Activated CD4-positive, alpha-beta T cell treated with anti-CD3 and anti-CD28 coated beads for 36 hours (primary cell): ENCODE data around the gene RAB14. TPM values are rescaled to one million over a fixed set of nuclear protein-coding genes. Genes with fewer than 3 reads are reported as not detected.

Experiments used
- ATAC-seq: fragments of 200-7000 bp; cut with Tn5 transposase; one replicate; pipeline ENCODE4 v1.10.0; 2021; ENCODE audit warnings: mild to moderate bottlenecking, moderate library complexity
- CTCF ChIA-PET: fragments of 350-600 bp; sonication (Branson Sonifier 250); formaldehyde crosslinking; loops from one replicate; lab custom pipeline; 2021; ENCODE audit warnings: antibody characterized with exemption; lab: Charles Lee
- POLR2A ChIA-PET: fragments of 350-600 bp; sonication (Branson Sonifier 250); formaldehyde crosslinking; loops from one replicate; lab custom pipeline; 2021; ENCODE audit warnings: antibody characterized with exemption, inconsistent platforms; lab: Charles Lee
- DNase-seq: peaks from one replicate; pipeline ENCODE4 v3.0.0-alpha.2; 2020
- H3K27ac Mint-ChIP-seq: one replicate; pipeline ENCODE4 v1.8.0; 2021; ENCODE audit warnings: mixed read lengths
- H3K27me3 Mint-ChIP-seq: one replicate; pipeline ENCODE4 v1.8.0; 2021; ENCODE audit warnings: mixed read lengths
- H3K36me3 Mint-ChIP-seq: one replicate; pipeline ENCODE4 v1.8.0; 2021; ENCODE audit warnings: low read depth, mixed read lengths
- H3K4me1 Mint-ChIP-seq: one replicate; pipeline ENCODE4 v1.8.0; 2021; ENCODE audit warnings: mixed read lengths
- H3K4me3 Mint-ChIP-seq: one replicate; pipeline ENCODE4 v1.8.0; 2021; ENCODE audit warnings: mild to moderate bottlenecking, moderate library complexity, mixed read lengths
- H3K9me3 Mint-ChIP-seq: one replicate; pipeline ENCODE4 v1.8.0; 2021; ENCODE audit warnings: low read depth, mixed read lengths
- intact Hi-C, 2 experiments: fragments of 100-400 bp; cut with DNase I in 1 of 2; cut with micrococcal nuclease in 1 of 2; formaldehyde crosslinking; loops; one replicate each; pipeline versions ENCODE4 v1.14.2 to v1.15.1; 2022 to 2024; cut with DNase I, micrococcal nuclease
- total RNA-seq, 2 experiments: library from RNA; stranded (reverse); gene quantifications; one replicate each; pipeline ENCODE4 v1.2.3, GENCODE V29; 2021

Gene RAB14
- total RNA-seq, 2 experiments from 2014 or later: 52.3 to 54.7 TPM

- intact Hi-C loops: no loop called here
- Mint-ChIP-seq H3K9me3 (no peaks in the 10 kb centered on the region), H3K27ac (no peak overlapping the region), H3K4me1 (no peaks in the 10 kb centered on the region), H3K36me3 (no peaks in the 10 kb centered on the region), H3K4me3 (no peak overlapping the region), H3K27me3 (no peaks in the 10 kb centered on the region)
- ChIA-PET POLR2A (no interaction called here), CTCF (interaction anchor here (2.3 kb wide), 1 partner anchor 21 kb away, joined by 8 read pairs; no protein-coding TSS in a partner anchor)
- ATAC-seq (no peak), DNase-seq (no peak)
These were observed 33.1 kb upstream of the RAB14 start for GRCh38 chr9:121234832-121235161.

- no peaks in the 10 kb centered on the region for H3K9me3 Mint-ChIP-seq
These were observed 32.5 kb upstream of the RAB14 start for GRCh38 chr9:121233906-121234831.

GRCh38 chr9:121232251-121232650 lies 30.6 kb upstream of the RAB14 start:
- H3K9me3 Mint-ChIP-seq: no peaks in the 10 kb centered on the region
- H3K36me3 Mint-ChIP-seq: no peaks in the 10 kb centered on the region
- no peaks in the 10 kb centered on the region for H3K27me3 Mint-ChIP-seq
- intact Hi-C loops: no loop called here
- ChIA-PET CTCF (interaction anchor here (2.5 kb wide), 1 partner anchor 46 kb away, joined by 9 read pairs; no protein-coding TSS in a partner anchor), POLR2A (no interaction called here)
- no peak overlapping the region for H3K27ac Mint-ChIP-seq
- no peak for DNase-seq
- no peak for ATAC-seq
- H3K4me1 Mint-ChIP-seq: no peaks in the 10 kb centered on the region
- H3K4me3 Mint-ChIP-seq: no peak overlapping the region

More at GRCh38 chr9:121233906-121234831, 32.5 kb upstream of the RAB14 start:
- CTCF ChIA-PET: interaction anchor here (0.7 to 2.3 kb wide), 2 partner anchors 10 to 21 kb away, joined by 4 to 8 read pairs; no protein-coding TSS in a partner anchor
- Mint-ChIP-seq H3K4me3 (no peak overlapping the region), H3K27me3 (no peaks in the 10 kb centered on the region), H3K27ac (no peak overlapping the region), H3K4me1 (no peaks in the 10 kb centered on the region), H3K36me3 (no peaks in the 10 kb centered on the region)
- no peak for DNase-seq
- intact Hi-C loops: no loop called here
- no peak for ATAC-seq
- POLR2A ChIA-PET: no interaction called here

GRCh38 chr9:121230256-121230655 lies 28.6 kb upstream of the RAB14 start:
- H3K4me3 Mint-ChIP-seq: no peak overlapping the region
- intact Hi-C loops: no loop called here
- ATAC-seq (no peak), DNase-seq (no peak)
- H3K27ac Mint-ChIP-seq: no peak overlapping the region
- no peaks in the 10 kb centered on the region for H3K36me3 Mint-ChIP-seq
- CTCF ChIA-PET: interaction anchor here (1.2 to 3.6 kb wide), 5 partner anchors 8 to 90 kb away, joined by 4 to 17 read pairs (median 7); no protein-coding TSS in a partner anchor
- no peaks in the 10 kb centered on the region for H3K9me3 Mint-ChIP-seq
- no peaks in the 10 kb centered on the region for H3K4me1 Mint-ChIP-seq
- POLR2A ChIA-PET: no interaction called here
- H3K27me3 Mint-ChIP-seq: no peaks in the 10 kb centered on the region

- Mint-ChIP-seq H3K27ac (no peak overlapping the region), H3K27me3 (no peaks in the 10 kb centered on the region), H3K9me3 (no peaks in the 10 kb centered on the region), H3K4me1 (no peaks in the 10 kb centered on the region), H3K4me3 (no peak overlapping the region), H3K36me3 (no peaks in the 10 kb centered on the region)
- DNase-seq (no peak), ATAC-seq (no peak)
- ChIA-PET POLR2A (interaction anchor here (0.6 kb wide), 1 partner anchor 161 kb away, joined by 3 read pairs; no protein-coding TSS in a partner anchor), CTCF (interaction anchor here (0.6 to 1.8 kb wide), 3 partner anchors 10 to 179 kb away, joined by 3 to 11 read pairs (median 3); no protein-coding TSS in a partner anchor)
- intact Hi-C loops: no loop called here
These were observed 26.2 kb upstream of the RAB14 start for GRCh38 chr9:121227862-121228261.

GRCh38 chr9:121226175-121226574 lies 24.5 kb upstream of the RAB14 start:
- CTCF ChIA-PET: interaction anchor here (0.6 to 1.8 kb wide), 3 partner anchors 12 to 173 kb away, joined by 3 to 11 read pairs (median 3); no protein-coding TSS in a partner anchor
- Mint-ChIP-seq H3K27me3 (no peaks in the 10 kb centered on the region), H3K27ac (no peak overlapping the region), H3K9me3 (no peaks in the 10 kb centered on the region), H3K36me3 (no peaks in the 10 kb centered on the region), H3K4me3 (no peak overlapping the region), H3K4me1 (no peaks in the 10 kb centered on the region)
- POLR2A ChIA-PET: interaction anchor here (0.6 kb wide), 1 partner anchor 90 kb away, joined by 3 read pairs; no protein-coding TSS in a partner anchor
- intact Hi-C loops: no loop called here
- DNase-seq: no peak
- ATAC-seq: no peak

GRCh38 chr9:121225240-121225639 lies 23.6 kb upstream of the RAB14 start:
- no peak overlapping the region for H3K27ac Mint-ChIP-seq
- H3K27me3 Mint-ChIP-seq: no peaks in the 10 kb centered on the region
- CTCF ChIA-PET: interaction anchor here (0.5 to 5.1 kb wide), 2 partner anchors 10 to 12 kb away, joined by 3 to 39 read pairs; no protein-coding TSS in a partner anchor
- H3K4me3 Mint-ChIP-seq: no peak overlapping the region
- intact Hi-C loops: no loop called here
- POLR2A ChIA-PET: no interaction called here
- DNase-seq: no peak
- no peaks in the 10 kb centered on the region for H3K36me3 Mint-ChIP-seq
- no peak for ATAC-seq
- H3K9me3 Mint-ChIP-seq: no peaks in the 10 kb centered on the region
- H3K4me1 Mint-ChIP-seq: no peaks in the 10 kb centered on the region

GRCh38 chr9:121222524-121223171 lies 21.0 kb upstream of the RAB14 start:
- Mint-ChIP-seq H3K27ac (no peak overlapping the region), H3K27me3 (no peaks in the 10 kb centered on the region), H3K4me1 (peaks cover 3% of the 10 kb centered on the region), H3K9me3 (no peaks in the 10 kb centered on the region), H3K4me3 (no peak overlapping the region), H3K36me3 (no peaks in the 10 kb centered on the region)
- POLR2A ChIA-PET: no interaction called here
- CTCF ChIA-PET: interaction anchor here (0.6 to 5.1 kb wide), 6 partner anchors 10 to 97 kb away, joined by 3 to 39 read pairs (median 4); no protein-coding TSS in a partner anchor
- DNase-seq (no peak), ATAC-seq (no peak)
- intact Hi-C loops: no loop called here

- H3K36me3 Mint-ChIP-seq: no peaks in the 10 kb centered on the region
- no peaks in the 10 kb centered on the region for H3K9me3 Mint-ChIP-seq
- intact Hi-C loops: no loop called here
- DNase-seq (no peak), ATAC-seq (no peak)
- peaks cover 3% of the 10 kb centered on the region for H3K4me1 Mint-ChIP-seq
- H3K27me3 Mint-ChIP-seq: no peaks in the 10 kb centered on the region
- ChIA-PET CTCF (interaction anchor here (0.6 to 5.1 kb wide), 3 partner anchors 9 to 100 kb away, joined by 3 to 39 read pairs (median 3); no protein-coding TSS in a partner anchor), POLR2A (no interaction called here)
- H3K4me3 Mint-ChIP-seq: no peak overlapping the region
- H3K27ac Mint-ChIP-seq: no peak overlapping the region
These were observed 20.0 kb upstream of the RAB14 start for GRCh38 chr9:121221664-121222055.

GRCh38 chr9:121220996-121221663 lies 19.5 kb upstream of the RAB14 start:
- H3K9me3 Mint-ChIP-seq: no peaks in the 10 kb centered on the region
- peaks cover 3% of the 10 kb centered on the region for H3K4me1 Mint-ChIP-seq
- no peaks in the 10 kb centered on the region for H3K36me3 Mint-ChIP-seq
- ChIA-PET POLR2A (no interaction called here), CTCF (interaction anchor here (0.6 to 5.1 kb wide), 3 partner anchors 8 to 99 kb away, joined by 3 to 39 read pairs (median 3); no protein-coding TSS in a partner anchor)
- no peak for DNase-seq
- H3K4me3 Mint-ChIP-seq: no peak overlapping the region
- no peak overlapping the region for H3K27ac Mint-ChIP-seq
- no peak for ATAC-seq
- intact Hi-C loops: no loop called here
- no peaks in the 10 kb centered on the region for H3K27me3 Mint-ChIP-seq

- H3K36me3 Mint-ChIP-seq: no peaks in the 10 kb centered on the region
- ChIA-PET CTCF (interaction anchor here (0.6 kb wide), 2 partner anchors 15 to 1622 kb away, joined by 3 to 4 read pairs; no protein-coding TSS in a partner anchor), POLR2A (no interaction called here)
- H3K9me3 Mint-ChIP-seq: no peaks in the 10 kb centered on the region
- H3K4me1 Mint-ChIP-seq: peaks cover 3% of the 10 kb centered on the region
- DNase-seq (no peak), ATAC-seq (no peak)
- no peak overlapping the region for H3K27ac Mint-ChIP-seq
- intact Hi-C loops: loop anchor here in 1 of 2 experiments (10.0 kb wide), 1 partner anchor 85 kb away; no protein-coding TSS in a partner anchor
- no peaks in the 10 kb centered on the region for H3K27me3 Mint-ChIP-seq
- no peak overlapping the region for H3K4me3 Mint-ChIP-seq
These were observed 17.9 kb upstream of the RAB14 start for GRCh38 chr9:121219530-121219929.
